HG02759 (cell line): ENCODE data around the gene MKI67.
"Not testable (repeated sequence)": the region's sequence is repeated elsewhere in the genome, so short reads cannot be mapped to it uniquely, and the experiment has no call there.

Experiments
- ATAC-seq: cut with Tn5 transposase; IDR thresholded peaks from one replicate; pipeline ENCODE4 v1.9.1; 2021; ENCODE audit warnings: mild to moderate bottlenecking, moderate library complexity; ENCODE audit not compliant: unreplicated experiment

The MKI67 gene

GRCh38 chr10:128150561-128150960, 24.3 kb upstream of the MKI67 start:
- no peak for ATAC-seq

- ATAC-seq = peak; percentile 92
Observed at GRCh38 chr10:128150045-128150493, 23.8 kb upstream of the MKI67 start.

- ATAC-seq = no peak
Observed at GRCh38 chr10:128149267-128150014, 23.2 kb upstream of the MKI67 start.

DNA sequence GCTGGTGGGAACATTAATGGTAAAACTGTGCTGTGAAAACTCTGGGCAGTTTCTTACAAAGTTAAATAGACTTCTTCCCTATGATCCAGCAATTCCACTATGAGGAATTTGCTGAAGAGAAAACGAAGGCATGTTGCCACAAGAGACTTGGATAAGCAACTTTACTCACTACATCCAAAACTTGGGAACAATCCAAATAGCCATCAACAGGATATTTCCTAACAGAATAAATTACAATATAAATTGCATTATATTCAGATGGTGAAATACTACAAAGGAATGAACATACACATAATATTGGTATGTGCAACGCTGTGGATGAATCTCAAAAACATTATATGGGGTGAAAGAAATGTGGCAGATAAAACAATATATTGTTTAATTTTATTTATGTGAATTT, 21.4 kb upstream of the MKI67 start:
- ATAC-seq = no peak

DNA sequence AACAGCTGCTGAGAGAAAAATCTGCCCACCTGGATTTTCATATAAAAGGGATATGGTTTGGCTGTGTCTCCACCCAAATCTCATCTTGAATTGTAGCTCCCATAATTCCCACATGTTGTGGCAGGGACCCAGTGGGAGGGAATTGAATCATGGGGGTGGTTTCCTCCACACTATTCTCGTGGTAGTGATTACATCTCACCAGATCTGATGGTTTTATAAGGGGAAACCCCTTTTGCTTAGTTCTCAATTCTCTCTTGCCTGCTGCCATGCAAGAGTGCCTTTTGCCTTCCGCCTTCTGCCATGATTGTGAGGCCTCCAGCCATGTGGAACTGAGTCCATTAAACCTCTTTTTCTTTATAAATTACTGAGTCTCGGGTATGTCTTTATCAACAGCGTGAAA, 20.8 kb upstream of the MKI67 start:
- ATAC-seq = peak; percentile 62

GRCh38 chr10:128144547-128144946, 18.3 kb upstream of the MKI67 start:
- ATAC-seq = no peak

GRCh38 chr10:128143531-128143930, 17.3 kb upstream of the MKI67 start:
- ATAC-seq = no peak

DNA sequence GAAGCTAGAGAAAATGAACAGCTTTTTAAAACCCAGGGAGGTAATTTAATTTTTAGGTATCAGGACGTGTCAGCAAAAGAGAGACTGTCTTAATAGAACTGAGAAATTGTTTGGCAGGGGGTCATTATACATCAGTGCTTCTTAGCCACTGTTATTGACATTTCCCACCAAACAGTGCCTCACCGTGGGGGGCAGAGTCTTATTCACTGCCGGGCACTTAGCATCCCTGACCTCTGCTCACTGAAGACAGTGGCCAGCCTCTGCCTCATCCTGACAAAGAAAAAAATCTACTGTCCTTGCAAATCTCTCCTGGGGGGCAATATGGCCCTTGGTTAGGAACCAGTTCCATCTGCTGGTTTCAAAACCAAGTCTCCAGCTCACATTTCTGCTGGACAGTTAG, 14.2 kb upstream of the MKI67 start:
- ATAC-seq = no peak

DNA sequence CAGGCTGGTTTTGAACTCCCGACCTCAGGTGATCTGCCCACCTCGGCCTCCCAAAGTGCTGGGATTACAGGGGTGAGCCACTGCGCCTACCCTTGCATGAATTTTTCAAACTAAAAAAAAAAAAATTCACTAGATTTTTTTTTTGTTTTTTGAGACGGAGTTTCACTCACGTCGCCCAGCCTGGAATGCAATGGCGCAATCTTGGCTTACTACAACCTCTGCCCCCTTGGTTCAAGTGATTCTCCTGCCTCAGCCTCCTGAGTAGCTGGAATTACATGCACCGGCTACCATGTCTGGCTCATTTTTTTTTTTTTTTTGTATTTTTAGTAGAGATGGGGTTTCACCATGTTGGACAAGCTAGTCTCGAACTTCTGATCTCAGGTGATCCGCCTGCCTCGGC, 12.2 kb upstream of the MKI67 start:
- ATAC-seq = not testable (repeated sequence)

- no peak for ATAC-seq
Observed at GRCh38 chr10:128137877-128138276, 11.7 kb upstream of the MKI67 start.

GRCh38 chr10:128130051-128130450, 3.8 kb upstream of the MKI67 start:
- no peak for ATAC-seq

DNA sequence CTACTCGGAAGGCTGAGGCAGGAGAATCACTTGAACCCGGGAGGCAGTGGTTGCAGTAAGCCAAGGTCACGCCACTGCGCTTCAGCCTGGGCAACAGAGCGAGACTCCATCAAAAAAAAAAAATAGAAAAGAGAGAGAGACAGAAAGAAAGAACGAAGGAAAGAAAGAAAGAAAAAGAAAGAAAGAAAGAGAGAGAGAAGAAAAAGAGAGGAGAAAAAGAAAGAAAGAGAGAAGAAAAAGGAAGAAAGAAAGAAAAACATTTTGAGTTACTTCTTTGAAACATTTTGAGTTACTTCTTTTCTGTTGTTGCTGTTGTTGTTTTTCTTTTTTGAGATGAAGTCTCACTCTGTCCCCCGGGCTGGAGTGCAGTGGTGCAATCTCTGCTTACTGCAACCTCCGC, 2.4 kb upstream of the MKI67 start:
- no peak for ATAC-seq

GRCh38 chr10:128125416-128125943, 743 bp downstream of the MKI67 start:
- no peak for ATAC-seq

GRCh38 chr10:128124813-128125403, 1.3 kb downstream of the MKI67 start:
- no peak for ATAC-seq

GRCh38 chr10:128123846-128124245, 2.4 kb downstream of the MKI67 start:
- ATAC-seq = no peak

DNA sequence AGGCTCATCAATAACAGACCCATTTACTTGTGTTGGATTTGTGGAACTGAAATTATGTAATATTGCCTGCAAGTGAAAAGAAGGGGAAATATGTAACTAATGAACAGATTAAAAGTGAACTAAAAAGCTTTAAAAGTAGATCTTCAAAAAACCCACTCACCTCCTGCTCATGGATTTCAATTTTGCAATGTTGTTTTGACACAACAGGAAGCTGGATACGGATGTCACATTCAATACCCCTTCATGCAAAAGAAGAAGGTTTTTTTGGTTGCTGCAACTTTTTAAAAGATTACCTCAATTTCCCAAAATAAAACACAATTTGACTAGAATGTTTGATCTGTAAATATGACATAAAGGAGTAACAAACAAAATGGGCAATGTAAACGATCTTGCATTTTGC, 3.3 kb downstream of the MKI67 start:
- ATAC-seq = no peak

- ATAC-seq = no peak
Observed at GRCh38 chr10:128121750-128122412, 4.3 kb downstream of the MKI67 start.

- no peak for ATAC-seq
Observed at GRCh38 chr10:128116851-128117615, 9.2 kb downstream of the MKI67 start.

- ATAC-seq = no peak
Observed at GRCh38 chr10:128116187-128116586, 10.0 kb downstream of the MKI67 start.

DNA sequence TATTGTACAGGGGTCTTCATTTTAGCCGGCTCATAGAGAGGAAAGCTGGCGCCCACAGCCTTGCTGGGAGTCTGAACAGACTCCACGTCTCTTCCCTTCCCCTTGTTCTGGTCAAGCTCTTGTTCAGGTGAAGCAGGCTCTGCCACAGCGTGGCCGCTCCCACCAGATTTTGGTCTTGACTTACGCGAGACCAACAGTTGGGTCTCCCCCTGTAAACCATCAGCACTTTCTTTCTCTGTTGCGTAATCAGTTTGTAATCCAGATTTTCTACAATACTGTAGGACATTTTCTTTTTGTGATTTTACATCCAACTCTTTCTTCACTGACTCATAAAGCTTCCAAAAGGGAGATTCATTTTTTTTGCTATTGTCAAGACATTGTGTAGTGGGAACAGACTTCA, 10.9 kb downstream of the MKI67 start:
- no peak for ATAC-seq

DNA sequence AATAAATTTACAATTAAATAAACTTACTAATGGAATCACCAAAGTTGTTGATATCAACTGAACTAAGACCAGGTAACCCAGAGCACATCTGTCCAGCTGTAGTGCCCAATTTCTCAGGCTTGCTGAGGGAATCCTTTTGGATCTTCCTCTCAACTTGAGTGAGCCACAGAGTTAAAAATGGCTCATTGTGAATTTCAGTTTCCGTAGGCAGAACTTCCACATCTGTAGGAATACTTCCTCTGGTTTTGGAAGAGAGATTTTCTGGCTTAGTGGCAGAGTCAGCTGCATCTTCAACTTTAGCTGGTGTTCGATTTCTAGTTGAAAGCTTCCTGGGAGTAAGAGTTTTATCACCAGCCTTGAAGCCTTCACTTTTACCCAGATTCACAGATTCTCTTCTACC, 11.3 kb downstream of the MKI67 start:
- ATAC-seq = no peak
